ENCODE measurements around the gene ZPBP.
"Not testable (repeated sequence)": the region's sequence is repeated elsewhere in the genome, so short reads cannot be mapped to it uniquely, and the experiment has no call there.

ZPBP gene

GRCh38 chr7:50092579-50093491 is at the start of gene ZPBP:
Gene ZPBP (minus strand): TSS chr7:50093246. CDS start chr7:50093194, 52 bp downstream.
- peak; percentile 30 for DNase-seq (ENCODE audit: low read depth)

- peak; percentile 33 for DNase-seq (ENCODE audit: low read depth)
Measured at GRCh38 chr7:50142425-50143017, 49.5 kb upstream of the ZPBP start.

- DNase-seq (ENCODE audit: low read depth): no peak
Measured at GRCh38 chr7:50141854-50142253, 48.8 kb upstream of the ZPBP start.

- DNase-seq (ENCODE audit: low read depth): no peak
Measured at GRCh38 chr7:50141131-50141530, 48.1 kb upstream of the ZPBP start.

- no peak for DNase-seq (ENCODE audit: low read depth)
Measured at GRCh38 chr7:50140688-50141087, 47.6 kb upstream of the ZPBP start.

DNA sequence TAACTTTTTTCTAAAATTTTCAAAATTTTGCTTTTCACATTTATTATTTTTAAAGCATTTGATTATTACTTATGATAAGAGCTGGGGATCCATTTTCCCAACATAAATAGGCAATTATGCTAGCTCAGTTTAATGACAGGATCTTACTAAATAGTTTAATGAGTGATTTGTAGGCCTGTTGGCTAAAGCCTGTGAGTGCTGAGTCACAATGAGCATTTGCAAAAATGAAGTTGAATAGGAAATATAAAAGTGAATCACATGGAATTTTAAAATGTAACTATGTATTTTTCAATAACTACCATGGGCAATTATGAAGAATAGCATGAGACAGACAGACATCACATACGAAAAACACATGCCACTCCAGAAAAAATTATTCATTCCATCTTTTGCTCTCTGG is 45.1 kb upstream of the ZPBP start:
- no peak for DNase-seq (ENCODE audit: low read depth)

DNA sequence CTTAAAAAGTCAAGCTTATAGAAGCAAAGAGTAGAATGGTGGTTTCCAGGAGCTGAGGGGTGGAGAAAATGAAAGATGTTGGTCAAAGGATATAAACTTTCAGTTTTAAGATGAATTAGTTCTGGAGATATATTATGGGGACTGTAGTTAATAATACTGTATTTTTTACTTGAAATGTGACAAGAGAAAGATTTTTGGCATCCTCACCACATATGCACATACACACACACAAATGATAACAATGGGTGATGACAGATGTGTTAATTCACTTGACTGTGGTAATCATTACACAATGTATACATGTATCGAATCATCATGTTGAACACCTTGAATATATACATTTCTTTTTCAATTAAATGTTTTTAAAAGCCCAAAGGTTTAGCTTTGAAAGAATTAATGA is 32.7 kb upstream of the ZPBP start:
- DNase-seq (ENCODE audit: low read depth): no peak

DNA sequence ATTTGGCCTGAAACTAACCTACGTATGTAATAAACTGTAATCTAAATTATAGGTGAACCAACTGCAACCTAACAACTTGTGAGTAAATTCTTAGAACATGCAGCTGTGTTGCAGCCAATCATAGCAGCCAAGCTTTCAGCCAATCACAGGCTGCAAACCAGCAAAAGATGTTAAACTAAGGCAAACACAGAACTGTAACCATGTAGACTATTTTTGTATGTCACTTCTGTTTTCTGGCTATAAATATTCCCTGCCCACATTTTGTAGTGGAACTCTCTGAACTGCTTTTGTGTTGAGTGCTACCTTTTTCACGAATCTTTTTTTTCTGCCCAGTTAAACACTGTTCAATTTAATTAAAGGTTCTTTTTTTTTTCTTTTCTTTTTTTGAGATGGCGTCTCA is 28.2 kb upstream of the ZPBP start:
- no peak for DNase-seq (ENCODE audit: low read depth)

DNA sequence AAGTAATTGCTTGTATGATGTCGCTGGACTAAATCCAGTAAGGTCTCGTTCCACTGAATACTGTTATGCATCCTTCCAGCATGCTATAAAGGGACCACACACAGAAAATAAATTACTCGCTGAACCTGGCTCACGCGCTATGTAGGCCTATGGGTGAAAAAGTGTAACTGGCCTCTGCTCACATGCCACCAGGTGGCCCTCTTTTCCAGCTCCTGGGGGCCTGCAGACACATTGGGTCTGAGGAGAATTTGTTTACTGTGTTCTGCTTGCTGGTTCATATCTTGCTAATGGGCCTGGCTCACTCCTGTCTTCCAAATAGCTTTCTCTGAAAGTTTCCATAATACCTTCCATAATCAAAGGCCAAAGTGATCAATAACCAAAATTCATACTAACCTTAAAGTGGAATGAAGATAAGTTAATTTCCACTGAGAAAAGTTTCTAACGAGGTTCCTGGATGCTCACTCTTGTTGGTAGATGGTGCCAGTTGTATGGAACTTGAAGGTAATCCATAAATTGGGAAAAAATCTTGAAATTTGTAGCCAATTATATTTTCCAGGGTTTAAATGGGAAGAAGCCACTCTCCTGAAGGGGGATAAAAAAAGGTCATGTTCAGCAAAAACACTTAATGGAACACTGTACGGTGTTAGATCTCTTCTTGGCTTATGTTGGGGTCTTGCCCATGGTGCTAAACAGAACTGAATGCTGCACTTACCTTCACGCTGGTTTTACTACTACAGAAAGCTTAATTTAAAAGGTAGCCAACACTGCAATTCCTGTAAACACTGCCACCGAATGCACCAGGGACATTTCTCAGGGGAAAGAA is 27.0 kb upstream of the ZPBP start:
- no peak for DNase-seq (ENCODE audit: low read depth)

DNA sequence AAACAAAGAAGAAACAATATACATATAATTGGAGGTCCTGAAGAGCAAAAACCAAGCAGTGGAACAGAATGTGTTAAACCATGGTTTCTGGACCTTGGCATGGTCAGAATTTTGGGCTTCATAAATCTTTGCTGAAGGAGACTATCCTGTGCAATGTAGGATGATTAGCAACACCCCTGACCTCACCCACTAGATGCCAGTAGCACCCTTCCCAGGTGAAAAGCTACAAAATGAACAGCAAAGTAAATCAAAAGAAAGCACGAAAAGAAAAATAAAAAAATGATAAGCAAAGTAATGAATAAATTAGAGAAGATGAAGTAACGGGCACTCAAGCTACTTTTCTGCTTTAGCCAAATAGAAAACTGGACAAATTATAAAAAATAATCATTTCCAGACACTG is 19.2 kb upstream of the ZPBP start:
- DNase-seq (ENCODE audit: low read depth): no peak

DNA sequence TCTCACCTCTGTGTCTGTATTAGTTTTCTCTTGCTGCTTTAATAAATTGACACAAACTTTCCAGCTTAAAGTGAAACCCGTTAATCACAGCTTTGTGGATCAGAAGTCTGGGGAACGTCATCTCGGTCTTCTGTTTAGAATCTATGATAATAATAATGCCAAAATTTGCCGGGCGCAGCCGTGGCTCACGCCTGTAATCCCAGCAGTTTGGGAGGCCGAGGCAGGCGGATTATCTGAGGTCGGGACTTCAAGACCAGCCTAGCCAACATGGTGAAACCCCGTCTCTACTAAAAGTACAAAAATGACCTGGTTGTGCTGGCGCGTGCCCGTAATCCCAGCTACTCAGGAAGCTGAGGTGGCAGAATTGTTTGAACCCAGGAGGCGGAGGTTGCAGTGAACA is 8.8 kb upstream of the ZPBP start:
- DNase-seq (ENCODE audit: low read depth): no peak

DNA sequence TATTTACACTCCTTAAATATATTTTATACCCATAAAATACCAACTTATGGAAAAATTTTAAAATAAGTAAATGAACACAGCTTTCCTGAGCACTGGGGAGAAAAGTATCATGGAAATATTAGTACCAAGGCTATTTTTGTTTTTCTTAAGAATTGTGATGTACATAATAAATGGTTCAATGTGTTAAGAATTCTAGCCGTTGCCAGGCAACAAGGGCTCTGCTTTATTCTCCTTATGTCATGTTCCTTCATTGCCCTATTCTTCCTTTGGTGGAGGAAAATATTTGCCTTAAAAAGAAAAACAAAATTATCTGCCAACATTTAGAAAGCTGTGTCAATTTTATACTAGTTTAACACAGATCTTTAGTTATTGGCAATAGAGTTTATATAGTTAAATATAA is 2.6 kb upstream of the ZPBP start:
- no peak for DNase-seq (ENCODE audit: low read depth)

DNA sequence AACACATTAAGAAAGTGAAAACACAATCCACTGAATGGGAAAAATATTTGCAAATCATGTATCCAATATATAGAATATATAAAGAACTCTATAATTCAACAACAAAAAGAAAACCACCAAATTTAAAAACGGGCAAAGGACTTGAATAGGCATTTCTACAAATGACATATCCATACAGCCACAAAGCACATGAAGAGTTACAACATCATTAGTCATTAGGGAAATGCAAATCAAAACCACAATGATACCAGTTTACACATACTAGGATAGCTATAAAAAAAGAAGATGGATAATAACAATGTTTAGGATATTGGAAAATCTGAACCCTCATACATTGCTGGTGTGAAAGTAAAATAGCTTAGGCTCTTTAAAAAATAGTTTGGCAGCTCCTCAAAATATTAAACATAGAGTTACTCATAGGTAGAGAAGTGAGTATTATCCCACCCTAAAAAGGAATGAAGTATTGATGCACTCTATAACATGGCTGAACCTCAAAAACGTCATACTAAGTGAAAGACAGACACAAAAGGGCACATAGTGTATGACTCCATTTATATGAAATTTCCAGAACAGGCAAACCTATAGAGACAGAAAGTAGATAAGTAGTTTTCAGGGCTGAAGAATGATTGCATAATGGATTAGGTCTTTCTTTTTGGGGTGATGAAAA is 4.5 kb downstream of the ZPBP start:
- DNase-seq (ENCODE audit: low read depth): no peak

GRCh38 chr7:50085344-50085743 is 7.7 kb downstream of the ZPBP start:
- DNase-seq (ENCODE audit: low read depth): no peak

GRCh38 chr7:50073093-50073492 is 20.0 kb downstream of the ZPBP start:
- DNase-seq (ENCODE audit: low read depth): no peak

- peak; percentile 10 for DNase-seq (ENCODE audit: low read depth)
Measured at GRCh38 chr7:50069613-50070012, 23.4 kb downstream of the ZPBP start.

DNA sequence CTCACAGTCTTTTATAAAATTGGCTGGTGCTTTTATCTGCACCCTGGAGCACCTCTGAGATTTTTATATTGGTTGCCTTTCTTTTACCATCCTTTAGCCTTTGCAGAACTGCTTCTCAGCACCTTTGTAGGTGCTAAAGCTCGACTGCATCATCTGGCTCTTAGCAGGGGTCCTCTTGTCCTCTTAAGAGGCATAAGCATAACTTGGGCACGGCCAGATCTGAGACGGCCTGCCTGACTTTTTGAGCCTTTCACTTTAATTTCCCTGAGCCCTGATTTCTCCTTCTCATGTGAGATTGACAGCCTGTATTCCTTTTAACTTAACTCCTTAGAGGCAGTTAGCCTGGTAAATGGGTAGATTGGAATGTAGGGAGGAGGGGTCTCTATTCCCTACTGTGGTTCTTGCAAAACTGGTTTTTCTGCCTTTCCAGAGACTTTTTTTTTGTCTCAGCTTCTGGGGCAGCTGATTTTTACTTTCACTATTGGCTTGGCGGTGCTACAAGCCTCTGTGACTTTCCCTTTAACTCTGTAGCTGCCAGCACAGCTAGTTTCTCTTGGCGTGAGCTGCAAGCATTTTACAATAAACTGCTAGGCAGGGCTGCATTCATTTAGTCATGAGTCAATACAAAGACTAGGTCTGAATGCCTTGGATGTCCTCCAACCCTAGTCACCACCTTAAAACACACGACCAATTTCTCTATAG is 24.0 kb downstream of the ZPBP start:
- DNase-seq (ENCODE audit: low read depth): peak; percentile 18

DNA sequence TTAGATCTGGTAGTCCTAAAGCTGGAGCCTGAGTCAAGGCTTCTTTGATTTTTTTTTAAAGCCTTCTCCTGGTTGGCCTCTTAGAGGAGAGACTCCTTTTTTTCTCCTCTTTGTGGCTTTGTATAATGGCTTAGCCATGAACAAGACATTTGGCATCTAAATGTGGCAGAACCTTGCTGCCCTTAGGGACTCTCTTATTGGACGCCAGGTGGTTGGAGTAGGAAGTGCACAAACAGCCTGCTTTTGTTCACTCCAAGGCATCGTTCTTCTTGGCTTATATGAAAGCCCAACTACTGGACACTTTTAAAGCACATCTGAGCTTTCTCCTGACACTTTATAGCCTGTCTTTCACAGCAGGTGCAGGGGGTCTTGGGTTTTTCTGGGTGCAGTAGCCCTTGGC is 25.0 kb downstream of the ZPBP start:
- no peak for DNase-seq (ENCODE audit: low read depth)

DNA sequence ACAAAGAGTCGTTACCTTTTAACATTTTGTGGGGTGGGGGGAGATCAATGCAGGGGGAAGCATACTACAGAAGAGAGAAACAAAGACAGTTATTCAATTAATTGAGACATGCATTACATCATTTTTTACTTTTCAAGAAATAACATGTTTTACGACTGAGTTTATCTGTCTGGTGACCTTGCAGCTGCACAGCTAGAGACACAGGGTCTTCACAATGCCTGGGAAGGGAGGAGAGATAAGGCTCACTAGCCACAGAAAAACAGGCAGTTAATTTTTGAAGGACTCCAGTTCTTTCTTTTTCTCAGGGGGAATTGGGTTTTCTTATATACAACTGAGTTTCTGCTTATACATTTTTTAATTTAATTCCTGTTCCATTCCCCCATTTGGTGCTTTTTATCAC is 30.1 kb downstream of the ZPBP start:
- DNase-seq (ENCODE audit: low read depth): no peak

GRCh38 chr7:50056131-50056530 is 36.9 kb downstream of the ZPBP start:
- no peak for DNase-seq (ENCODE audit: low read depth)

GRCh38 chr7:50047716-50048115 is 45.3 kb downstream of the ZPBP start:
- no peak for DNase-seq (ENCODE audit: low read depth)

DNA sequence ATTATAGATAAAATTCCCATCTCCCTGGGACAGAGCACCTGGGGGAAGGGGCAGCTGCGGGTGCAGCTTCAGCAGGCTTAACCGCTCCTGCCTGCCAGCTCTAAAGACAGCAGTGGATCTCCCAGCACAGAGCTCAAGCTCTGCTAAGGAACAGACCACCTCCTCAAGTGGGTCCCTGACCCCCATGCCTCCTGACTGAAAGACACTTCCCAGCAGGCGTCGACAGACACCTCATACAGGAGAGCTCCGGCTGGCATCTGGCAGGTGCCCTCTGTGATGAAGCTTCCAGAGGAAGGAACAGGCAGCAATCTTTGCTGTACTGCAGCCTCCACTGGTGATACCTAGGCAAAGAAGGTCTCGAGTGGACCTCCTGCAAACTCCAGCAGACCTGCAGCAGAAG is 51.9 kb downstream of the ZPBP start:
- DNase-seq (ENCODE audit: low read depth): not testable (repeated sequence)

Data from EH (cell line).